Measurements from ENCODE around the gene DRC7. TPM values are rescaled to one million over a fixed set of nuclear protein-coding genes. Genes with fewer than 3 reads are reported as not detected.

Gene DRC7
- polyA plus RNA-seq, 1 donor (not counting 4 experiments of a cell fraction or from before 2014, with no cell fraction given) = not detected

- no peaks in the 10 kb centered on the region for H3K36me3 ChIP-seq (ENCODE audit: control insufficient read depth in 2 of 2, extremely low read depth in 1 of 2, insufficient read depth in 2 of 2, low read length in 2 of 2)
- FAIRE-seq (no peak), DNase-seq (ENCODE audit: low read depth, low spot score) (no peak)
- H3K9ac ChIP-seq (ENCODE audit: control insufficient read depth, extremely low read depth, insufficient read depth, low read length) = no peak overlapping the region
- no peaks in the 10 kb centered on the region for H3K9me3 ChIP-seq (ENCODE audit: control insufficient read depth, low read depth, low read length)
- H3K27ac ChIP-seq (ENCODE audit: control insufficient read depth, insufficient read depth, low read length) = no peak overlapping the region
- H3K27me3 ChIP-seq (ENCODE audit: control insufficient read depth, extremely low read depth, insufficient read depth, low read length) = no peaks in the 10 kb centered on the region
- H2AFZ ChIP-seq (ENCODE audit: control insufficient read depth, low read length) = no peak overlapping the region
- H3K4me2 ChIP-seq (ENCODE audit: control insufficient read depth, extremely low read depth, insufficient read depth, low read depth, low read length) = no peak overlapping the region
- no peak overlapping the region for H3K4me3 ChIP-seq (ENCODE audit: control insufficient read depth in 2 of 3, extremely low read depth in 1 of 3, insufficient read depth in 2 of 3, low read depth in 1 of 3, low read length in 3 of 3)
- H3K79me2 ChIP-seq (ENCODE audit: control insufficient read depth, insufficient read depth, low read length) = no peaks in the 10 kb centered on the region
- no peaks in the 10 kb centered on the region for H4K20me1 ChIP-seq (ENCODE audit: control insufficient read depth, extremely low read depth, insufficient read depth, low read length)
- dilution Hi-C loops (cut with MboI; ENCODE audit: extremely low pct_ligation_motif_present, low sequenced_read_pairs) = no loop called here
- TF ChIP-seq CTCF (optimal IDR thresholded peaks at IDR 0.05 in 1 of 3, IDR thresholded peaks at IDR 0.05 in 1 of 3, conservative IDR thresholded peaks at IDR 0.05 in 1 of 3; ENCODE audit: extremely low read depth in 1 of 3, insufficient read depth in 2 of 3, low read length in 3 of 3) (no peak), EZH2 (IDR thresholded peaks at IDR 0.05; ENCODE audit: low read length) (no peak)
- no peaks in the 10 kb centered on the region for H3K4me1 ChIP-seq (ENCODE audit: control insufficient read depth, extremely low read depth, insufficient read depth, low read length)
- no peaks in the 10 kb centered on the region for H3K9me1 ChIP-seq (ENCODE audit: control insufficient read depth, extremely low read depth, insufficient read depth, low read length)
Measured at GRCh38 chr16:57725554-57725953, 30.9 kb downstream of the DRC7 start.

GRCh38 chr16:57725976-57726375 lies 31.4 kb downstream of the DRC7 start:
- dilution Hi-C loops (cut with MboI; ENCODE audit: extremely low pct_ligation_motif_present, low sequenced_read_pairs) = no loop called here
- FAIRE-seq = no peak

More at GRCh38 chr16:57725976-57726375, 31.4 kb downstream of the DRC7 start:
- no peaks in the 10 kb centered on the region for H3K4me1 ChIP-seq (ENCODE audit: control insufficient read depth, extremely low read depth, insufficient read depth, low read length)
- no peaks in the 10 kb centered on the region for H3K36me3 ChIP-seq (ENCODE audit: control insufficient read depth in 2 of 2, extremely low read depth in 1 of 2, insufficient read depth in 2 of 2, low read length in 2 of 2)
- H3K27ac ChIP-seq (ENCODE audit: control insufficient read depth, insufficient read depth, low read length) = no peak overlapping the region
- no peaks in the 10 kb centered on the region for H3K27me3 ChIP-seq (ENCODE audit: control insufficient read depth, extremely low read depth, insufficient read depth, low read length)
- no peak overlapping the region for H3K4me2 ChIP-seq (ENCODE audit: control insufficient read depth, extremely low read depth, insufficient read depth, low read depth, low read length)
- no peaks in the 10 kb centered on the region for H3K9me1 ChIP-seq (ENCODE audit: control insufficient read depth, extremely low read depth, insufficient read depth, low read length)
- TF ChIP-seq EZH2 (IDR thresholded peaks at IDR 0.05; ENCODE audit: low read length) (no peak), CTCF (optimal IDR thresholded peaks at IDR 0.05 in 1 of 3, IDR thresholded peaks at IDR 0.05 in 1 of 3, conservative IDR thresholded peaks at IDR 0.05 in 1 of 3; ENCODE audit: extremely low read depth in 1 of 3, insufficient read depth in 2 of 3, low read length in 3 of 3) (no peak)
- H3K79me2 ChIP-seq (ENCODE audit: control insufficient read depth, insufficient read depth, low read length) = no peaks in the 10 kb centered on the region
- DNase-seq (ENCODE audit: low read depth, low spot score) = no peak
- H3K4me3 ChIP-seq (ENCODE audit: control insufficient read depth in 2 of 3, extremely low read depth in 1 of 3, insufficient read depth in 2 of 3, low read depth in 1 of 3, low read length in 3 of 3) = no peak overlapping the region
- H4K20me1 ChIP-seq (ENCODE audit: control insufficient read depth, extremely low read depth, insufficient read depth, low read length) = no peaks in the 10 kb centered on the region
- H3K9me3 ChIP-seq (ENCODE audit: control insufficient read depth, low read depth, low read length) = no peaks in the 10 kb centered on the region
- H2AFZ ChIP-seq (ENCODE audit: control insufficient read depth, low read length) = no peak overlapping the region
- no peak overlapping the region for H3K9ac ChIP-seq (ENCODE audit: control insufficient read depth, extremely low read depth, insufficient read depth, low read length)

All from keratinocyte (primary cell).